GM12878 (cell line): ENCODE measurements around the gene ALOXE3. TPM values are rescaled to one million over a fixed set of nuclear protein-coding genes. Genes with fewer than 3 reads are reported as not detected.

Source experiments
- ATAC-seq: fragments of 200-7000 bp; cut with Tn5 transposase; 3 replicates; pipeline ENCODE4 v1.9.1; 2020; ENCODE audit warnings: mild to moderate bottlenecking, moderate library complexity
- BruUV-seq: library from RNA; stranded (reverse); fragments of 400-500 nt; replicated peaks from 2 replicates; lab custom pipeline; 2021; lab: Mats Ljungman, UMichigan
- CTCF ChIA-PET: fragments of 300-600 bp; sonication (Branson Sonifier 250); formaldehyde crosslinking; extraction: SDS; loops from one replicate; lab custom pipeline; 2021; ENCODE audit warnings: inconsistent platforms; lab: Yijun Ruan, JAX
- POLR2A ChIA-PET: fragments of 350-600 bp; formaldehyde crosslinking; extraction: SDS; loops from one replicate; lab custom pipeline; 2021; ENCODE audit warnings: inconsistent platforms; lab: Charles Lee
- RAD21 ChIA-PET: fragments of 300-600 bp; sonication (Branson Sonifier 250); formaldehyde crosslinking; loops from one replicate; lab custom pipeline; 2023; ENCODE audit warnings: antibody characterized with exemption; ENCODE audit not compliant: unreplicated experiment; lab: Charles Lee
- SMC1A ChIA-PET: fragments of 300-600 bp; sonication (Branson Sonifier 250); formaldehyde crosslinking; loops from one replicate; lab custom pipeline; 2023; ENCODE audit not compliant: unreplicated experiment, uncharacterized antibody; lab: Charles Lee
- DNase-seq: peaks from one replicate; pipeline ENCODE4 v3.0.0-alpha.2; 2011; ENCODE audit warnings: low read depth, low spot score
- FAIRE-seq: peaks from 3 replicates; lab custom pipeline; 2011; peaks lifted over from hg19 to GRCh38; lab: Jason Lieb, UNC
- H2AFZ ChIP-seq: 2 replicates; pipeline ENCODE4 v1.6.0; 2011; ENCODE audit warnings: low read depth, low read length, control low read depth; ENCODE audit not compliant: control insufficient read depth
- H3K27ac ChIP-seq: 2 replicates; pipeline ENCODE4 v1.5.1; 2011; ENCODE audit warnings: control low read depth; ENCODE audit not compliant: control insufficient read depth, insufficient read depth
- H3K27me3 ChIP-seq, 2 experiments: replicated peaks in 1 of 2; 2 replicates each; pipeline versions ENCODE4 v1.6.0 to v1.6.1; 2011; ENCODE audit warnings: low read length in 1 of 2; ENCODE audit not compliant: control insufficient read depth in 2 of 2, insufficient read depth in 2 of 2
- H3K36me3 ChIP-seq, 2 experiments: 2 replicates each; pipeline ENCODE4 v1.5.1; 2011; ENCODE audit warnings: low read length in 1 of 2; ENCODE audit not compliant: control insufficient read depth in 2 of 2, insufficient read depth in 2 of 2
- H3K4me1 ChIP-seq: 2 replicates; pipeline ENCODE4 v1.6.1; 2011; ENCODE audit warnings: mild to moderate bottlenecking, low read length, moderate library complexity, mixed read lengths; ENCODE audit not compliant: control insufficient read depth, insufficient read depth
- H3K4me2 ChIP-seq: 2 replicates; pipeline ENCODE4 v1.6.0; 2011; ENCODE audit warnings: control low read depth; ENCODE audit not compliant: control insufficient read depth, insufficient read depth
- H3K4me3 ChIP-seq: fragments of 200-600 bp; sonication (generic); 2 replicates; pipeline ENCODE4 v1.5.1; 2016
- H3K79me2 ChIP-seq: 2 replicates; pipeline ENCODE4 v1.6.0; 2011; ENCODE audit warnings: low read length; ENCODE audit not compliant: control insufficient read depth, insufficient read depth
- H3K9ac ChIP-seq: 2 replicates; pipeline ENCODE4 v1.8.0; 2011; ENCODE audit warnings: low read length, control low read depth, mixed read lengths; ENCODE audit not compliant: control insufficient read depth, insufficient read depth
- H3K9me3 ChIP-seq: replicated peaks from 3 replicates; pipeline ENCODE4 v1.5.1; 2011; ENCODE audit warnings: mild to moderate bottlenecking, low read length; ENCODE audit not compliant: control insufficient read depth, insufficient read depth
- H4K20me1 ChIP-seq: 2 replicates; pipeline ENCODE4 v1.6.0; 2011; ENCODE audit not compliant: control insufficient read depth, insufficient read depth
- CEBPB ChIP-seq, 2 experiments: fragments of 150-350 bp in 1 of 2; IDR thresholded peaks; 2 replicates each; pipeline ENCODE4 v1.6.1; 2012 to 2014; ENCODE audit warnings: low read depth in 2 of 2, low read length in 2 of 2, borderline replicate concordance in 1 of 2, inconsistent platforms in 1 of 2
- ELK1 ChIP-seq: IDR thresholded peaks from 2 replicates; pipeline ENCODE4 v1.6.1; 2012; ENCODE audit warnings: low read depth, low read length, improper control_type of control experiment
- ETV6 ChIP-seq, 2 experiments: fragments of 450-650 bp in 1 of 2; IDR thresholded peaks in 1 of 2; conservative IDR thresholded peaks in 1 of 2; 2 replicates each; pipeline ENCODE4 v1.6.1; 2014; ENCODE audit warnings: antibody characterized with exemption in 1 of 2, borderline replicate concordance in 1 of 2, low read depth in 1 of 2, mild to moderate bottlenecking in 1 of 2, moderate library complexity in 1 of 2
- IRF3 ChIP-seq: fragments of 450-650 bp; IDR thresholded peaks from 2 replicates; pipeline ENCODE4 v1.6.1; 2014; ENCODE audit warnings: mild to moderate bottlenecking
- PML ChIP-seq: IDR thresholded peaks from 2 replicates; pipeline ENCODE4 v1.6.1; 2012; ENCODE audit warnings: low read length, inconsistent platforms
- SMAD1 ChIP-seq: fragments of 450-650 bp; IDR thresholded peaks from 2 replicates; pipeline ENCODE4 v1.6.1; 2018; ENCODE audit warnings: mild to moderate bottlenecking, low read depth; ENCODE audit not compliant: partially characterized antibody
- STAT1 ChIP-seq: fragments of 450-650 bp; conservative IDR thresholded peaks from 2 replicates; pipeline ENCODE4 v1.6.1; 2014; ENCODE audit warnings: antibody characterized with exemption, mild to moderate bottlenecking
- SUZ12 ChIP-seq: fragments of 200-600 bp; sonication (generic); IDR thresholded peaks from one replicate; pipeline ENCODE4 v1.6.1; 2018; ENCODE audit warnings: antibody characterized with exemption, mild to moderate bottlenecking; ENCODE audit not compliant: unreplicated experiment
- TAF1 ChIP-seq: IDR thresholded peaks from 2 replicates; pipeline ENCODE4 v1.6.1; 2011; ENCODE audit warnings: mild to moderate bottlenecking, low read depth, low read length, borderline replicate concordance
- TCF7 ChIP-seq: IDR thresholded peaks from 2 replicates; pipeline ENCODE4 v1.6.1; 2014; ENCODE audit warnings: antibody characterized with exemption, borderline replicate concordance
- ZNF384 ChIP-seq: IDR thresholded peaks from 2 replicates; pipeline ENCODE4 v1.6.1; 2012; ENCODE audit warnings: low read depth, mild to moderate bottlenecking, low read length, improper control_type of control experiment, borderline replicate concordance
- ZNF592 ChIP-seq: fragments of 450-650 bp; IDR thresholded peaks from 2 replicates; pipeline ENCODE4 v1.6.1; 2017; ENCODE audit warnings: mild to moderate bottlenecking, moderate library complexity
- WGBS: methylation state at CpG from one replicate; pipeline ENCODE4 v1.1.6; 2016; ENCODE audit warnings: low lambda C conversion rate; ENCODE audit not compliant: insufficient replicate concordance, insufficient coverage; ENCODE audit errors: missing lambda C conversion rate; 5-methylcytosine and 5-hydroxymethylcytosine counted together
- in situ Hi-C: fragments of 300-500 bp; cut with MboI; formaldehyde crosslinking; loops from 9 replicates; pipeline ENCODE4 v1.14.3; 2018; ENCODE audit warnings: mixed read lengths
- intact Hi-C: fragments of 100-400 bp; cut with micrococcal nuclease; formaldehyde crosslinking; loops from one replicate; pipeline ENCODE4 v1.14.2; 2022; ENCODE audit not compliant: unreplicated experiment
- polyA plus RNA-seq, 11 experiments: library from polyadenylated mRNA; depleted of rRNA in 4 of 11; unstranded in 6 of 11; stranded (reverse) in 5 of 11; fragments of >200 nt; fragmentation: Nextera tagmentation in 4 of 11; fragmentation: Illumina TruSeq in 1 of 11; extraction: Ambion mirVana in 4 of 11; extraction: Trizol in 1 of 11; gene quantifications; 1 replicate in 1 of 11; 2 replicates in 10 of 11; pipeline versions ENCODE4 v1.2.1 to v1.2.3, GENCODE V29; 2011 to 2016; ENCODE audit warnings: inconsistent platforms in 2 of 11, missing spikeins in 2 of 11, low read depth in 1 of 11
- total RNA-seq, 4 experiments: library from RNA; depleted of rRNA in 3 of 4; stranded (reverse); fragments of >200 nt in 3 of 4; fragmentation: Illumina TruSeq in 1 of 4; extraction: Trizol in 1 of 4; gene quantifications; 2 replicates each; pipeline versions ENCODE4 v1.2.1 to v1.2.3, GENCODE V29; 2013 to 2021

Gene ALOXE3
- total and polyA plus RNA-seq, 10 of the 15 experiments (the other 5 are each of a cell fraction or from before 2014, with no cell fraction given), result 0.04 TPM; not detected in 9

DNA sequence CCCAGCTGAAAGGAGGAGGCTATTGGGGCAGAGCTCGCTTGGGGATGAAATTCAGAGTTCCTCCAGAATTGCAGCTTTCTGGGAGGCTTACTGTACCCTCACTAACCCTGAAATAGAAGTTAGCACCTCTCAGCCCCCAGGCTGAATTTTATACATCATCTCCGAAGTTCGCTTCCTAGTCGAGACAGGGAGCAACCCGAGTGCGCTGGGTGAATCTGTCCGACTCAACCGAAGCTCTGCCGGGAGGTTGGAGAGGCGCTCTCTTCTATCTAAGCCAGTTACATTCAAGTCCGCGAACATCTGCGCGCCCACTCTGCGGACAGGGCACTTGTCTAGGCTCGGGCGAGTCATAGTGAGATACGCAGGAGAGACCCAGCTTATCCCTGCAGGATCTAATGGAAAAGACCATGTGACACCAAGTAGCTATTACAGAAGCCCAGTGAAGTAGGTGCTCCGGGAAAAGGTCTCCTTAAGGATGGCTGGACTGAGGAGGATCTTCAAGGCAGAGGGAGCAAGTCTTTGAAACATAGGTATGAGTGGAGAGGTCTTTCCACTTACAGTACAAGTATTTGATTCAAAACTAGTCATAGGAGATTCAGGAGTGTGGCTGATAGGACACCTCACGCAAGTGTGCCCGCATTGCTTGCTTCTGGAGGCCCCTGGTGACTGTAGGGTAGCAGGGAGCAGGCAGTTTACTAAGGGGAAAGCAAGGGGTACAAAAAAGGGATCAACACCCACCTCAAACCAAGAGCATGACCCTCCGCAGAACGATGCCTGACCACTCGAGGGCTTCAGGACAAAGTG, 6.2 kb upstream of the ALOXE3 start:
- DNase-seq (no peak), ATAC-seq (no peak), FAIRE-seq (no peak)
- Histone ChIP-seq H3K9me3 (no peaks in the 10 kb centered on the region), H3K4me3 (peak overlapping the region; percentile 99), H4K20me1 (no peaks in the 10 kb centered on the region), H3K27ac (no peak overlapping the region; the same call in 1 of the 2 replicates), H3K4me1 (peaks cover 36% of the 10 kb centered on the region), H3K27me3 (peaks cover 5 to 9% of the 10 kb centered on the region in 2 experiments), H3K9ac (no peak overlapping the region; the same call in 1 of the 2 replicates), H2AFZ (peak overlapping the region; percentile 35), H3K36me3 (no peaks in the 10 kb centered on the region), H3K79me2 (no peaks in the 10 kb centered on the region), H3K4me2 (peak overlapping the region; percentile 94)
- in situ Hi-C loops, result loop anchor here (5.0 kb wide), 1 partner anchor 98 kb away; no protein-coding TSS in a partner anchor
- BruUV-seq, result no TSS peak
- 3% methylated on average over 24 of the region's 24 CpGs for WGBS
- intact Hi-C loops, result loop anchor here (5.0 kb wide), 1 partner anchor 173 kb away; the partner anchor contains the start of gene SLC25A35
- CTCF ChIA-PET, result interaction anchor here (0.7 to 3.7 kb wide), 6 partner anchors 13 to 171 kb away, joined by 3 to 46 read pairs (median 4); partner anchors contain the start of gene SLC25A35
- RAD21 ChIA-PET, result interaction anchor here (0.6 to 1.5 kb wide), 4 partner anchors 13 to 97 kb away, joined by 3 to 7 read pairs (median 4); no protein-coding TSS in a partner anchor
- POLR2A ChIA-PET, result interaction anchor here (0.7 to 3.9 kb wide), 5 partner anchors 10 to 63 kb away, joined by 3 to 19 read pairs (median 13); partner anchors contain the start of gene PER1
- SMC1A ChIA-PET, result interaction anchor here (0.6 to 3.8 kb wide), 8 partner anchors 10 to 814 kb away, joined by 3 to 21 read pairs (median 3); partner anchors contain the start of gene TP53
- TF ChIP-seq STAT1, result no peak
- TF ChIP-seq CEBPB (IDR thresholded peaks at IDR 0.05; ENCODE audit: borderline replicate concordance in 1 of 2, low read depth in 2 of 2, low read length in 2 of 2), result no peak
- no peak for TF ChIP-seq SMAD1
- TF ChIP-seq IRF3, result no peak
- no peak for TF ChIP-seq ELK1
- TF ChIP-seq ETV6 (conservative IDR thresholded peaks at IDR 0.05 in 1 of 2, IDR thresholded peaks at IDR 0.05 in 1 of 2; ENCODE audit: borderline replicate concordance in 1 of 2, low read depth in 1 of 2), result no peak
- TF ChIP-seq PML, result no peak
- no peak for TF ChIP-seq TAF1
- TF ChIP-seq ZNF384, result no peak
- no peak for TF ChIP-seq TCF7
- no peak for TF ChIP-seq SUZ12
- no peak for TF ChIP-seq ZNF592
